Choroid plexus epithelial cell (primary cell): ENCODE measurements around the gene FOXK1.

Experiments
- DNase-seq: peaks from one replicate; pipeline ENCODE4 v3.0.0-alpha.2; 2010; ENCODE audit warnings: low read depth
- H3K4me3 ChIP-seq: 2 replicates; pipeline ENCODE4 v1.5.1; 2011; ENCODE audit warnings: low read depth, mild to moderate bottlenecking, control low read depth, low read length, moderate library complexity
- TF ChIP-seq, protein P1 (sequence below): conservative IDR thresholded peaks from 2 replicates; pipeline ENCODE4 v1.5.1; 2011; ENCODE audit warnings: low read depth, mild to moderate bottlenecking, control low read depth, inconsistent platforms, low read length, moderate library complexity

Gene FOXK1

DNA sequence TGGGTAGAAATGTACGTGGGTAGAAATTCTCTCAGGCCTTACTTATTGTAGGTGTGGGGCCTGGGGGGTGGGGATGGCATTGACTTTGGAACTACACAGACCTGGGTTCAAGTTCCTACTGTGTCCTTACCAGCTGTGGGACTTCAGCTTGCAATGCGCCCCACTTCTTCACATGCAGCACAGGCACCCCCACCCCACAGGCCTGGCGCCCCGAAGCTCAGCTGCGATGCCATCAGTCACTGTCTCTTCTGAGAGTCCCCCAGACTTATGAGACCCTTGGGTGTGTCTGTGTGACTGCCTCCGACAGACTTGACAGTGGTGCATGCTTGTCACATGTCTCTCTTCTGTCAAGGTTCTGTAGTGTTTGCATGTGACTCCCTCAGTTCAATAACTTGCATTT, 90.2 kb downstream of the FOXK1 start:
- DNase-seq = no peak
- TF ChIP-seq, protein P1, sequence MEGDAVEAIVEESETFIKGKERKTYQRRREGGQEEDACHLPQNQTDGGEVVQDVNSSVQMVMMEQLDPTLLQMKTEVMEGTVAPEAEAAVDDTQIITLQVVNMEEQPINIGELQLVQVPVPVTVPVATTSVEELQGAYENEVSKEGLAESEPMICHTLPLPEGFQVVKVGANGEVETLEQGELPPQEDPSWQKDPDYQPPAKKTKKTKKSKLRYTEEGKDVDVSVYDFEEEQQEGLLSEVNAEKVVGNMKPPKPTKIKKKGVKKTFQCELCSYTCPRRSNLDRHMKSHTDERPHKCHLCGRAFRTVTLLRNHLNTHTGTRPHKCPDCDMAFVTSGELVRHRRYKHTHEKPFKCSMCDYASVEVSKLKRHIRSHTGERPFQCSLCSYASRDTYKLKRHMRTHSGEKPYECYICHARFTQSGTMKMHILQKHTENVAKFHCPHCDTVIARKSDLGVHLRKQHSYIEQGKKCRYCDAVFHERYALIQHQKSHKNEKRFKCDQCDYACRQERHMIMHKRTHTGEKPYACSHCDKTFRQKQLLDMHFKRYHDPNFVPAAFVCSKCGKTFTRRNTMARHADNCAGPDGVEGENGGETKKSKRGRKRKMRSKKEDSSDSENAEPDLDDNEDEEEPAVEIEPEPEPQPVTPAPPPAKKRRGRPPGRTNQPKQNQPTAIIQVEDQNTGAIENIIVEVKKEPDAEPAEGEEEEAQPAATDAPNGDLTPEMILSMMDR = no peak
- no peak overlapping the region for H3K4me3 ChIP-seq

DNA sequence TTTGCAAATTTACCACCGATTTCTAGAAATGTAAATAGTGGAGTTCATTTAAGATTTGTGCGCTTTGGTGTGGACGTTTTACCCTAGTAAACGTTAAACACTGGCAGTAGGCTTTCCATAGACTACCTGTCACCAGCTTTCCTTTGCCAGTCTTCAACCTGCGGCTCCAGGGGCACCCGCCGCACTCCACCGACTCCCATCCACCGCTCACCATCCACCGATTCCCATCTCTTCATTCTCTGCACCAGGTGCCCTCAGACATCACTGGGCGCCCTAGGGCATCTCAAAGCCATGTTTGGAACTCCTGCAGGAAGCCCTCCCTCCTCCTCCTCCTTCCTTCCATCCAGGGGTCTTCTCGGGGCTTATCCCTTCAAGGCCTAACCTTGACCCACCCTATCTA, 91.9 kb downstream of the FOXK1 start:
- TF ChIP-seq, protein P1 = no peak
- DNase-seq = no peak
- no peak overlapping the region for H3K4me3 ChIP-seq

DNA sequence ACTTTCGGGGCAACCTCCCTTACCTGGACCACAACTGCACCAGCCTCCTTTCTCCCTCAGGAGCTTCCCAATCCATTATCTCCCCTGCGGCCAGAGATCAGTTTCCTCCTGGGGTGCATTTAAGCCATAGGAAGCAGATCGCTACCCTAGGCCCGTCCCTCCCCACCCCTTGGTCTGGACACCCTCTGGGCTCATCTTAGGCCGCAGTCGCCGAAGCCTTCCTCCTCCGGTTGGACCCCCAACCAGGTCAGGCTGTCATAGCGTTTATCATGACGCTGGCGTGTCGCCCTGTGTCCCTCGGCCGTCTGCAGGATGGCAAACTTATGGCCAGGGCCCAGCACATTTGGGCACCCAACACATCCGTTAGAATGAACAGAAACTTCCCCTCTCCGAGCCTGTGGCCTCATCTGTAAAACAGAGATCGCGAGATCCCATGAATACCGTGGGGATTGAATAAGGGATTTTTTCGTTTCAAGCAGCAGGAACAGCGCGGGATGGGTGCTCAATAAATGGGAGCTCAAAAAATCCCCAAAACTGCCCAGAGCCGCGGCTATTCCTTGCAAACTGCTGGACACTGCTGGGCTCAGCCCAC, 92.7 kb downstream of the FOXK1 start:
- TF ChIP-seq, protein P1 = no peak
- peak overlapping the region; percentile 100 for H3K4me3 ChIP-seq
- peak; percentile 85 for DNase-seq

DNA sequence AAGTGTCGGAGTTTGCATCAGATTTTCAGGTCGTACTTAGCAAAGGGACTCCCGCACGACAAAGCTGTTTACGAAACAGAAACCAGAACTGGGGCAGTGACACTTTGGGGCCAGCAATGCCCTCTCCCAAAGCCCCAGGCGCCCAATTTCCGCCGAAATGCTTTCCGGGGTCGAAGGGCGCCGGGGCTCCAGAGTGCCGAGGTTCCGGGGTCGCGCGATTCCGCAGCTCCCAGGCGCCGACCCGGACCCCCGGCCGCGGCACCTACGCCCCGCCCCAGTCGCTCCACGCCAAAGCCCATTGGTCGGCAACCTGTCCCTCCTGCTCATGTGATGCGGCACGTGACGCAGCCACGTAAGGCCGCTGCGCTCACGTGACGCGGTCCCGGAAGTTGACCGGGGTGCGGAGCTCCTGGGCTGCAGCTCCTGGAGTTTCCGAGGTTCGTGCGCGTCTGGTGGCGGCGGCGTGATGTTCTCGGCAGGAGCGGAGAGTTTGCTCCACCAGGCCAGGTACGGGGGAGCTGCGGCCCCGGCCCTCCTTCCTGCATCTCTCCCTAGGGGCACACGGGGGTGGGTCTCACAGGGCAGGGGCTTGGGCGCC, 93.3 kb downstream of the FOXK1 start, which contains the start of gene AP5Z1:
Gene AP5Z1, plus strand, starts transcription at position 374 of the 598 bp plus-strand sequence. Its CDS starts 93 bp downstream, at position 467.
- TF ChIP-seq, protein P1 = no peak
- peak; percentile 98 for DNase-seq
- H3K4me3 ChIP-seq = peak within 1 kb of the TSS; percentile 100

DNA sequence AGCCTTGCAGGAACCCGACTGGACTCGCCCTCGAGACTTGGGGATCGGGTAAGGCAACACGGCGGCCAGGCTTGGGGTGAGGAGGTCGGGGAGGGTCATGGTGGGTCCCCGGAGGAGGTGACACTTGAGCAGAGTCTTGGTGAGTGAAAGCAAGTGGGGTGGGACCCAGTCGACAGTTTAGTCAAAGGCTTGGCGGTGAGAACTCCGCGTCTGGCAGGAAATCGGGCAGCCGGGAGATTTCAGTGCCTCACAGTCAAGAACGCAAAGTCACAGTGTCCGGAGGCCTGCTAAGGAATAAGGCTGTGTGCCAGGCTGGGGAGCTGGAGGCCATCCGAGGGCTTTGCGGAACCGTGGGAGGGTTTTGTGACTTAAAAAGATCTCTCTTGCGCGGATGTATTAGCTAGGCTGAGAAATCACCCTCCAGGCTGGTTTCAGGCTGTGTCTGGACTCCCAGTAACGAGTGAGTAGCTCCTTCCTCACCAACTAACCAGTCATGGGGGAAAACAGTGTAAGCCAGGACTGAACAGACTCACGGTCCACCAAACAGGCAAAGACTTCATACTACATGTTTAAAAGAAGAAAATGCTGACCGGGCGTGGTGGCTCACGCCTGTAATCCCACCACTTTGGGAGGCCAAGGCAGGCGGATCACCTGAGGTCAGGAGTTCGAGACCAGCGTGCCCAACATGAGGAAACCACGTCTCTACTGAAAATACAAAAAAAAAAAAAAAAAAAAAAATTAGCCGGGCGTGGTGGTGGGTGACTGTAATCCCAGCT, 93.9 kb downstream of the FOXK1 start:
- H3K4me3 ChIP-seq = peak overlapping the region; percentile 100
- DNase-seq = peak; percentile 62

DNA sequence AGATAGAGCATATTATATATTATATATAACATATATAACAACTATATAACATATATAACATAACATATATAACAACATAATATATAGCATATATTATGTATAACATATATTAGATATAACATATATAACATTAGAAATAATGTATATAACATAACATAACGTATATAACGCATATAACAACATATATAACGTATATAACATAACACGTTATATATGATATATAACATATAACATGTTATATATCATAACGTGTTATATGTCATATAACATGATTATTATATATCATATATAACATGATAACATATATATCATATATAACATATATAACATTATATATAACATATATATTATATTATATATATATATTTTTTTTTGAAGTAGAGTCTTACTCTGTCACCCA, 97.0 kb downstream of the FOXK1 start:
- no peak for DNase-seq
- H3K4me3 ChIP-seq = no peak overlapping the region
- TF ChIP-seq, protein P1 = no peak

More for the DNA sequence above, 93.9 kb downstream of the FOXK1 start:
- TF ChIP-seq, protein P1 = no peak
